Measurements from ENCODE around the gene PCYOX1L.

PCYOX1L gene

DNA sequence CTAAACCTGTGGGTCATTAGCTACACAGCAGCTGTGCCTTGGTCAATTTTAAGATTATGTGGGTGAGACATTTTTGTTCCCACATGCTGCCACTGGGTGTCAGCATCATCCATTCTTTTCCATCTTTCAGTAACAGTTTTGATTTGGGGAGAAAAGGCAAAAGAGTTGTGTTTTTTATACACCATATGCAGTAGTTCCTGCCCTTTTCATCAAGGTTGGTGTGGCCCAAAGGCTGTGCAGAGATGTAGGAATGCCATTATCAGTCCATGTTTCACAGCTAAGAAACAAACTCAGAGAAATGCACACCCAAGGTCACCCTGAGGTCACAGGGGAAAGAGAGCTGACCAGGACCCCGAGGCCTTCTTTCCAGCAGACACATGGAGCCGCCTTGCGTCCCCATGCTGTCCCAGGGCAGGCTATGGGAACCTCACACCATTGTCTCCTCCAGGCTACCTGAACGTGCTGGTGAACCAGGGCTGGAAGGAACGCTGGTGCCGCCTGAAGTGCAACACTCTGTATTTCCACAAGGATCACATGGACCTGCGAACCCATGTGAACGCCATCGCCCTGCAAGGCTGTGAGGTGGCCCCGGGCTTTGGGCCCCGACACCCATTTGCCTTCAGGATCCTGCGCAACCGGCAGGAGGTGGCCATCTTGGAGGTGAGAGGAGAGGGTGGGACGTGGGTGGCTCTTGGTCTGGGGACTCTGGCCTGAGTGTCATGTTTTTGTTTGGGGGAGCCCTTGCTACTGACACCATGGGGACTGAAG is 40.4 kb upstream of the PCYOX1L start:
- no peak overlapping the region for H3K9ac ChIP-seq (ENCODE audit: low read length)
- H3K36me3 ChIP-seq (replicated peaks; ENCODE audit: low read depth, low read length) = no peaks in the 10 kb centered on the region
- no peaks in the 10 kb centered on the region; the same call in 1 of the 2 replicates for H3K4me1 ChIP-seq (ENCODE audit: low read length)
- H3K4me3 ChIP-seq (ENCODE audit: low read length) = no peak overlapping the region
- no peaks in the 10 kb centered on the region for H3K27me3 ChIP-seq (ENCODE audit: low read depth, low read length)
- no peaks in the 10 kb centered on the region for H4K20me1 ChIP-seq (ENCODE audit: insufficient read depth, low read length)
- TF ChIP-seq EZH2phosphoT487 (IDR thresholded peaks at IDR 0.05; ENCODE audit: low read depth) (no peak), CTCF (IDR thresholded peaks at IDR 0.05; ENCODE audit: low read depth, low read length) (peak; percentile 62)
- no peak overlapping the region for H3K27ac ChIP-seq (ENCODE audit: low read length)
- no peak overlapping the region; the same call in 1 of the 2 replicates for H2AFZ ChIP-seq (ENCODE audit: low read depth, low read length)
- H3K9me3 ChIP-seq (ENCODE audit: insufficient read depth, low read length) = no peaks in the 10 kb centered on the region
- no peak overlapping the region for H3K4me2 ChIP-seq (ENCODE audit: low read length)
- no peaks in the 10 kb centered on the region for H3K79me2 ChIP-seq (ENCODE audit: low read length)

- H3K36me3 ChIP-seq (replicated peaks; ENCODE audit: low read depth, low read length) = no peaks in the 10 kb centered on the region
- no peaks in the 10 kb centered on the region for H4K20me1 ChIP-seq (ENCODE audit: insufficient read depth, low read length)
- no peaks in the 10 kb centered on the region; the same call in 1 of the 2 replicates for H3K4me1 ChIP-seq (ENCODE audit: low read length)
- H3K9me3 ChIP-seq (ENCODE audit: insufficient read depth, low read length) = no peaks in the 10 kb centered on the region
- H2AFZ ChIP-seq (ENCODE audit: low read depth, low read length) = no peak overlapping the region
- no peak overlapping the region for H3K9ac ChIP-seq (ENCODE audit: low read length)
- H3K27me3 ChIP-seq (ENCODE audit: low read depth, low read length) = no peaks in the 10 kb centered on the region
- no peak overlapping the region for H3K27ac ChIP-seq (ENCODE audit: low read length)
- H3K4me2 ChIP-seq (ENCODE audit: low read length) = no peak overlapping the region
- H3K79me2 ChIP-seq (ENCODE audit: low read length) = no peaks in the 10 kb centered on the region
- no peak overlapping the region for H3K4me3 ChIP-seq (ENCODE audit: low read length)
- TF ChIP-seq EZH2phosphoT487 (IDR thresholded peaks at IDR 0.05; ENCODE audit: low read depth) = no peak
- no peak for TF ChIP-seq CTCF (IDR thresholded peaks at IDR 0.05; ENCODE audit: low read depth, low read length)
Measured at GRCh38 chr5:149319174-149319573, 38.7 kb upstream of the PCYOX1L start.

GRCh38 chr5:149320791-149321330 is 37.0 kb upstream of the PCYOX1L start:
- Histone ChIP-seq H3K9me3 (ENCODE audit: insufficient read depth, low read length) (no peaks in the 10 kb centered on the region), H3K27me3 (ENCODE audit: low read depth, low read length) (no peaks in the 10 kb centered on the region), H3K4me2 (ENCODE audit: low read length) (no peak overlapping the region), H4K20me1 (ENCODE audit: insufficient read depth, low read length) (no peaks in the 10 kb centered on the region), H3K79me2 (ENCODE audit: low read length) (no peaks in the 10 kb centered on the region), H3K4me3 (ENCODE audit: low read length) (no peak overlapping the region), H3K9ac (ENCODE audit: low read length) (no peak overlapping the region), H3K36me3 (replicated peaks; ENCODE audit: low read depth, low read length) (no peaks in the 10 kb centered on the region), H3K4me1 (ENCODE audit: low read length) (no peaks in the 10 kb centered on the region; the same call in 1 of the 2 replicates), H3K27ac (ENCODE audit: low read length) (no peak overlapping the region), H2AFZ (ENCODE audit: low read depth, low read length) (no peak overlapping the region)
- TF ChIP-seq CTCF (IDR thresholded peaks at IDR 0.05; ENCODE audit: low read depth, low read length) (no peak), EZH2phosphoT487 (IDR thresholded peaks at IDR 0.05; ENCODE audit: low read depth) (no peak)

DNA sequence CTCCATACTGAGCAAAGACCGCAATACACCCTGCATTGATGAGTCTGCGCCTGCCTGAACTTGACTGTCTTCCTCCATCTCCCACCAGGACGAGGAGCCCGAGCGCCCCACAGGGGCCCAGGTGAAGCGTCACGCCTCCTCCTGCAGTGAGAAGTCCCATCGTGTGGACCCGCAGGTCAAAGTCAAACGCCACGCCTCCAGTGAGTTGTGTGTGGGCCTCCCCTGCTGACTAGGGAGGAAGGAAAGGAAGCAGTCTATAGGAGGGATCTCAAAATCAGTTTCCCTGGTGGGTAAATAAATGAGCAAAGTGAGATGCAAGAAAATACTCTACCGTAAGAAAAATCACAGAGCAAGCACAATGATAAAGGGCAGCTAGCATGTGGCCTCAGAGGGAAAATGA is 35.3 kb upstream of the PCYOX1L start:
- no peak overlapping the region for H3K9ac ChIP-seq (ENCODE audit: low read length)
- H3K4me3 ChIP-seq (ENCODE audit: low read length) = no peak overlapping the region
- no peaks in the 10 kb centered on the region; the same call in 1 of the 2 replicates for H3K4me1 ChIP-seq (ENCODE audit: low read length)
- TF ChIP-seq CTCF (IDR thresholded peaks at IDR 0.05; ENCODE audit: low read depth, low read length) = no peak
- no peak overlapping the region for H3K27ac ChIP-seq (ENCODE audit: low read length)
- H3K4me2 ChIP-seq (ENCODE audit: low read length) = no peak overlapping the region
- H4K20me1 ChIP-seq (ENCODE audit: insufficient read depth, low read length) = no peaks in the 10 kb centered on the region
- H3K9me3 ChIP-seq (ENCODE audit: insufficient read depth, low read length) = no peaks in the 10 kb centered on the region
- H3K79me2 ChIP-seq (ENCODE audit: low read length) = no peaks in the 10 kb centered on the region
- no peak overlapping the region for H2AFZ ChIP-seq (ENCODE audit: low read depth, low read length)
- no peaks in the 10 kb centered on the region for H3K27me3 ChIP-seq (ENCODE audit: low read depth, low read length)
- H3K36me3 ChIP-seq (replicated peaks; ENCODE audit: low read depth, low read length) = no peaks in the 10 kb centered on the region
